ENCODE measurements around the gene NUB1. TPM values are rescaled to one million over a fixed set of nuclear protein-coding genes. Genes with fewer than 3 reads are reported as not detected.

The NUB1 gene
- total and polyA plus RNA-seq, 12 donors = 22.5 to 127 (median 48.6) TPM

- TF ChIP-seq, protein P1, sequence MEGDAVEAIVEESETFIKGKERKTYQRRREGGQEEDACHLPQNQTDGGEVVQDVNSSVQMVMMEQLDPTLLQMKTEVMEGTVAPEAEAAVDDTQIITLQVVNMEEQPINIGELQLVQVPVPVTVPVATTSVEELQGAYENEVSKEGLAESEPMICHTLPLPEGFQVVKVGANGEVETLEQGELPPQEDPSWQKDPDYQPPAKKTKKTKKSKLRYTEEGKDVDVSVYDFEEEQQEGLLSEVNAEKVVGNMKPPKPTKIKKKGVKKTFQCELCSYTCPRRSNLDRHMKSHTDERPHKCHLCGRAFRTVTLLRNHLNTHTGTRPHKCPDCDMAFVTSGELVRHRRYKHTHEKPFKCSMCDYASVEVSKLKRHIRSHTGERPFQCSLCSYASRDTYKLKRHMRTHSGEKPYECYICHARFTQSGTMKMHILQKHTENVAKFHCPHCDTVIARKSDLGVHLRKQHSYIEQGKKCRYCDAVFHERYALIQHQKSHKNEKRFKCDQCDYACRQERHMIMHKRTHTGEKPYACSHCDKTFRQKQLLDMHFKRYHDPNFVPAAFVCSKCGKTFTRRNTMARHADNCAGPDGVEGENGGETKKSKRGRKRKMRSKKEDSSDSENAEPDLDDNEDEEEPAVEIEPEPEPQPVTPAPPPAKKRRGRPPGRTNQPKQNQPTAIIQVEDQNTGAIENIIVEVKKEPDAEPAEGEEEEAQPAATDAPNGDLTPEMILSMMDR (IDR thresholded peaks at IDR 0.05) = no peak
- no peak for TF ChIP-seq POLR2A (IDR thresholded peaks at IDR 0.05)
- H3K27ac ChIP-seq = no peak overlapping the region
- H3K27me3 ChIP-seq = no peaks in the 10 kb centered on the region
- no peak for DNase-seq
- no peak overlapping the region for H3K4me3 ChIP-seq
- peaks cover 0 to 14% of the 10 kb centered on the region in 2 donors for H3K4me1 ChIP-seq (replicated peaks in 1 of 2)
- H3K9me3 ChIP-seq (replicated peaks in 1 of 3) = no peaks in the 10 kb centered on the region
- no peaks in the 10 kb centered on the region for H3K36me3 ChIP-seq (replicated peaks in 1 of 2)
- intact Hi-C loops (cut with DNase I) = loop anchor here (2.0 to 5.0 kb wide), 2 partner anchors 36 to 38 kb away; no protein-coding TSS in a partner anchor
- 34 to 50% (median 40%) methylated on average over 6 of the region's 6 CpGs for WGBS, 4 donors
These were observed 27.2 kb upstream of the NUB1 start for GRCh38 chr7:151314401-151314800.

- TF ChIP-seq POLR2A (IDR thresholded peaks at IDR 0.05) = no peak
- TF ChIP-seq, protein P1 (IDR thresholded peaks at IDR 0.05) = peak; percentile 83 to 90 (median 86)
- Histone ChIP-seq H3K9me3 (replicated peaks in 1 of 3) (no peaks in the 10 kb centered on the region), H3K27ac (no peak overlapping the region), H3K4me1 (replicated peaks in 1 of 2) (peaks cover 0 to 14% of the 10 kb centered on the region in 2 donors), H3K4me3 (no peak overlapping the region), H3K36me3 (replicated peaks in 1 of 2) (no peaks in the 10 kb centered on the region), H3K27me3 (no peaks in the 10 kb centered on the region)
- DNase-seq = peak; percentile 69 to 91 (median 80)
- intact Hi-C loops (cut with DNase I) = loop anchor here in 1 of 2 donors (2.0 kb wide), 1 partner anchor 36 kb away; no protein-coding TSS in a partner anchor
- WGBS, 4 donors = 17 to 25% (median 22%) methylated on average over 13 of the region's 13 CpGs
These were observed 26.5 kb upstream of the NUB1 start for GRCh38 chr7:151315038-151315655.

- H3K36me3 ChIP-seq (replicated peaks in 1 of 2) = no peaks in the 10 kb centered on the region
- no peaks in the 10 kb centered on the region for H3K9me3 ChIP-seq (replicated peaks in 1 of 3)
- no peak for TF ChIP-seq POLR2A (IDR thresholded peaks at IDR 0.05)
- TF ChIP-seq, protein P1 (IDR thresholded peaks at IDR 0.05) = no peak
- peaks cover 0 to 14% of the 10 kb centered on the region in 2 donors for H3K4me1 ChIP-seq (replicated peaks in 1 of 2)
- DNase-seq = peak in 1 of 7 donors; percentile 6
- no peak overlapping the region for H3K27ac ChIP-seq
- H3K4me3 ChIP-seq = no peak overlapping the region
- intact Hi-C loops (cut with DNase I) = no loop called here
- WGBS, 4 donors = 56 to 63% (median 62%) methylated on average over 11 of the region's 11 CpGs
- H3K27me3 ChIP-seq = no peaks in the 10 kb centered on the region
These were observed 24.7 kb upstream of the NUB1 start for GRCh38 chr7:151316896-151317295.

- no peak overlapping the region for H3K4me3 ChIP-seq
- no peaks in the 10 kb centered on the region for H3K9me3 ChIP-seq (replicated peaks in 1 of 3)
- TF ChIP-seq, protein P1 (IDR thresholded peaks at IDR 0.05) = no peak
- no peak for TF ChIP-seq POLR2A (IDR thresholded peaks at IDR 0.05)
- H3K36me3 ChIP-seq (replicated peaks in 1 of 2) = no peaks in the 10 kb centered on the region
- WGBS, 4 donors = 75 to 84% (median 81%) methylated on average over 4 of the region's 4 CpGs
- peaks cover 0 to 14% of the 10 kb centered on the region in 2 donors for H3K4me1 ChIP-seq (replicated peaks in 1 of 2)
- H3K27ac ChIP-seq = no peak overlapping the region
- no peak for DNase-seq
- intact Hi-C loops (cut with DNase I) = no loop called here
- no peaks in the 10 kb centered on the region for H3K27me3 ChIP-seq
These were observed 23.7 kb upstream of the NUB1 start for GRCh38 chr7:151317936-151318335.
